Measurements from ENCODE around the gene PTPRJ.

Gene PTPRJ

GRCh38 chr11:48006301-48006992 is 26.1 kb downstream of the PTPRJ start:
- no peak overlapping the region for H3K4me3 ChIP-seq (replicated peaks; ENCODE audit: low read depth, low read length)
- DNase-seq (ENCODE audit: extremely low read depth, insufficient read length) = peak; percentile 87
- TF ChIP-seq CTCF (IDR thresholded peaks at IDR 0.05; ENCODE audit: insufficient read depth, low read length, poor library complexity, severe bottlenecking) = no peak
- no peaks in the 10 kb centered on the region for H3K27me3 ChIP-seq (replicated peaks; ENCODE audit: control insufficient read depth, insufficient read depth, low read length)
- H3K36me3 ChIP-seq (ENCODE audit: control insufficient read depth, insufficient read depth, low read length) = no peaks in the 10 kb centered on the region

GRCh38 chr11:48007677-48008076 is 27.3 kb downstream of the PTPRJ start:
- no peak for DNase-seq (ENCODE audit: extremely low read depth, insufficient read length)
- no peak for TF ChIP-seq CTCF (IDR thresholded peaks at IDR 0.05; ENCODE audit: insufficient read depth, low read length, poor library complexity, severe bottlenecking)

GRCh38 chr11:48008951-48009270 is 28.6 kb downstream of the PTPRJ start:
- Histone ChIP-seq H3K36me3 (ENCODE audit: control insufficient read depth, insufficient read depth, low read length) (no peaks in the 10 kb centered on the region), H3K4me3 (replicated peaks; ENCODE audit: low read depth, low read length) (no peak overlapping the region), H3K27me3 (replicated peaks; ENCODE audit: control insufficient read depth, insufficient read depth, low read length) (no peaks in the 10 kb centered on the region)
- no peak for TF ChIP-seq CTCF (IDR thresholded peaks at IDR 0.05; ENCODE audit: insufficient read depth, low read length, poor library complexity, severe bottlenecking)
- peak; percentile 63 for DNase-seq (ENCODE audit: extremely low read depth, insufficient read length)

More at GRCh38 chr11:48007677-48008076, 27.3 kb downstream of the PTPRJ start:
- no peak overlapping the region for H3K4me3 ChIP-seq (replicated peaks; ENCODE audit: low read depth, low read length)
- H3K36me3 ChIP-seq (ENCODE audit: control insufficient read depth, insufficient read depth, low read length) = no peaks in the 10 kb centered on the region
- H3K27me3 ChIP-seq (replicated peaks; ENCODE audit: control insufficient read depth, insufficient read depth, low read length) = no peaks in the 10 kb centered on the region

- no peak for TF ChIP-seq CTCF (IDR thresholded peaks at IDR 0.05; ENCODE audit: insufficient read depth, low read length, poor library complexity, severe bottlenecking)
- Histone ChIP-seq H3K4me3 (replicated peaks; ENCODE audit: low read depth, low read length) (no peak overlapping the region), H3K27me3 (replicated peaks; ENCODE audit: control insufficient read depth, insufficient read depth, low read length) (no peaks in the 10 kb centered on the region), H3K36me3 (ENCODE audit: control insufficient read depth, insufficient read depth, low read length) (no peaks in the 10 kb centered on the region)
- DNase-seq (ENCODE audit: extremely low read depth, insufficient read length) = no peak
Measured at GRCh38 chr11:48011102-48011797, 30.9 kb downstream of the PTPRJ start.

GRCh38 chr11:48011798-48012391 is 31.5 kb downstream of the PTPRJ start:
- TF ChIP-seq CTCF (IDR thresholded peaks at IDR 0.05; ENCODE audit: insufficient read depth, low read length, poor library complexity, severe bottlenecking) = no peak
- no peak for DNase-seq (ENCODE audit: extremely low read depth, insufficient read length)
- Histone ChIP-seq H3K27me3 (replicated peaks; ENCODE audit: control insufficient read depth, insufficient read depth, low read length) (no peaks in the 10 kb centered on the region), H3K36me3 (ENCODE audit: control insufficient read depth, insufficient read depth, low read length) (no peaks in the 10 kb centered on the region), H3K4me3 (replicated peaks; ENCODE audit: low read depth, low read length) (no peak overlapping the region)

Measured in GM06990 (cell line).